Activated T-helper 2 cell treated with anti-CD3 and anti-CD28 coated beads, Interferon-gamma antibody, Interleukin-2, Interleukin-4, amounts not matched to agents 10 μg/mL and 5 μg/mL and 100 μg/mL, durations not matched to agents 14 hours and 24 hours and 36 hours (primary cell): ENCODE measurements around the gene HHAT. TPM values are rescaled to one million over a fixed set of nuclear protein-coding genes. Genes with fewer than 3 reads are reported as not detected.

Experiments used
- DNase-seq: peaks from one replicate; pipeline ENCODE4 v3.0.0; 2021; ENCODE audit warnings: low spot score
- H3K27ac Mint-ChIP-seq: one replicate; pipeline ENCODE4 v1.8.0; 2021; ENCODE audit warnings: mixed read lengths
- H3K27me3 Mint-ChIP-seq: one replicate; pipeline ENCODE4 v1.8.0; 2021; ENCODE audit warnings: low read depth, mixed read lengths
- H3K36me3 Mint-ChIP-seq: one replicate; pipeline ENCODE4 v1.8.0; 2021; ENCODE audit warnings: low read depth, mixed read lengths
- H3K4me1 Mint-ChIP-seq: one replicate; pipeline ENCODE4 v1.8.0; 2021; ENCODE audit warnings: low read depth, mixed read lengths
- H3K4me3 Mint-ChIP-seq: one replicate; pipeline ENCODE4 v1.8.0; 2021; ENCODE audit warnings: low read depth, mild to moderate bottlenecking, moderate library complexity, mixed read lengths
- H3K9me3 Mint-ChIP-seq: one replicate; pipeline ENCODE4 v1.8.0; 2021; ENCODE audit warnings: mixed read lengths
- intact Hi-C: fragments of 100-400 bp; cut with micrococcal nuclease; formaldehyde crosslinking; loops from one replicate; pipeline ENCODE4 v1.15.1; 2023
- total RNA-seq: library from RNA; stranded (reverse); gene quantifications from 2 replicates; pipeline ENCODE4 v1.2.3, GENCODE V29; 2022

Gene HHAT
- total RNA-seq, 1 donor from 2014 or later: 0.43 TPM

DNA sequence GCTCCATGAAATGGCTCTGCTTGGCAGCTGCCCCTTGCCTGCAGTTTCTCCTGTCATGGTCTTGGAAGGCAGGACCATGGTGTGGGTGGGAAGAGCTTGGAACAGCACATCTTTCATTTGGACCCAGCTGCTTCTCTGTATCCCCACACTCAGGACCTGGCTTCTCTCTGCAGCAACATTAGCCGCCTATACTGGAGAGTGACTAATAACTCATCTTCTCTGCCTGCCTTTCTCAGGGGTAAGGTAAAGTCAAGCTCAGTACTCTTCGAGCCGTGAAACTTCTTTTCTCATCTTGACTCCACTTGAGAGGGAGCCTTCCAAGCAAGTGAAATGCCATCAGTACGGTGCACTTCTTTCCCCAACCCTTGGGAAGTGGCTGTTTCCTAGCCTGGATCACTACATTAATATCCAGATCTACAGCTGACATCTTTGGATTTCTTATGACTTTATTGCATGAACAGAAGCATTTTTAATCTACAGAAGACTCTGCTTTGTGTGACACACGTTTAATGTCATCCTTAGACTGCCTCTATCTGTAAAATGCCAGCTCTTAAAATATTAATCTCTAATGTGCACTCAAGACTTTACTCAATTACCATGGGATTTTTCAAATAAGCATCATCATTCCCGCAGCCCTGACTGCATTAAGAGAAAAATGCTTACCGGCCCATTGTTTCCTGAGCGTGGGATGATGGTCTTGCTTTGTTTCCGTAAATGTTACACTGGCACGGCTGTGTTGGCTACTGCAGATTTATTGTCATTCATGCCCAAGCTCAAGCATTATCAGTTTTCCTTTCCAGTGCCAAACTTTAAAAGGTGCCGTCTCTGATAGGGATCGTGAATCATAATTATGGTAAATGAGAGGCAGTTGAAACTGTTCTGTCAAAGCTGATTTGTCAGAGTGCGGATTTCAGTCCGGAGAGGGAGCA, 242.9 kb downstream of the HHAT start:
- no peaks in the 10 kb centered on the region for H3K4me1 Mint-ChIP-seq
- DNase-seq: no peak
- no peaks in the 10 kb centered on the region for H3K36me3 Mint-ChIP-seq
- H3K27me3 Mint-ChIP-seq: peaks cover 1% of the 10 kb centered on the region
- H3K27ac Mint-ChIP-seq: no peak overlapping the region
- H3K4me3 Mint-ChIP-seq: no peak overlapping the region
- no peaks in the 10 kb centered on the region for H3K9me3 Mint-ChIP-seq
- intact Hi-C loops: no loop called here

DNA sequence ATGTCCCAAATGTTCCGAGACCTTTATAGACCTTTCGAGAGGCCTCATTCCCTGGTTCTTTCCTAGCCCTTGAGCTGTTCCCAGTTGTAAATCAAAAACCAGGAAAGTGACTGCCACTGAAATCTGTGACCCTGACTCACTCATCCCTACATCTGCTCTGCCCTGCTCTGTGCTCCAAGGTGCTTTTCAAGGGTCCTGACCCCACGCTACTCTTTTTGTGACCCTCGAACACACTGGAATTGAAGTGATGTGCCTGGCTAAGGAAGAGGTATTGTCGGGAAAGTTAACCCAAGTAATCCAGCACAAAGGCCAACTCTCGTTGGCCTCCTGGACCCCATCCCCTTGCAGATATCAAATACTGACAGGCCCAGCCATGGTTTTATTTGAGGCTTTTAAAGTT, 244.4 kb downstream of the HHAT start:
- no peak for DNase-seq
- peaks cover 5% of the 10 kb centered on the region for H3K9me3 Mint-ChIP-seq
- H3K4me1 Mint-ChIP-seq: no peaks in the 10 kb centered on the region
- H3K27ac Mint-ChIP-seq: no peak overlapping the region
- intact Hi-C loops: no loop called here
- no peaks in the 10 kb centered on the region for H3K36me3 Mint-ChIP-seq
- no peak overlapping the region for H3K4me3 Mint-ChIP-seq
- H3K27me3 Mint-ChIP-seq: peaks cover 2% of the 10 kb centered on the region

DNA sequence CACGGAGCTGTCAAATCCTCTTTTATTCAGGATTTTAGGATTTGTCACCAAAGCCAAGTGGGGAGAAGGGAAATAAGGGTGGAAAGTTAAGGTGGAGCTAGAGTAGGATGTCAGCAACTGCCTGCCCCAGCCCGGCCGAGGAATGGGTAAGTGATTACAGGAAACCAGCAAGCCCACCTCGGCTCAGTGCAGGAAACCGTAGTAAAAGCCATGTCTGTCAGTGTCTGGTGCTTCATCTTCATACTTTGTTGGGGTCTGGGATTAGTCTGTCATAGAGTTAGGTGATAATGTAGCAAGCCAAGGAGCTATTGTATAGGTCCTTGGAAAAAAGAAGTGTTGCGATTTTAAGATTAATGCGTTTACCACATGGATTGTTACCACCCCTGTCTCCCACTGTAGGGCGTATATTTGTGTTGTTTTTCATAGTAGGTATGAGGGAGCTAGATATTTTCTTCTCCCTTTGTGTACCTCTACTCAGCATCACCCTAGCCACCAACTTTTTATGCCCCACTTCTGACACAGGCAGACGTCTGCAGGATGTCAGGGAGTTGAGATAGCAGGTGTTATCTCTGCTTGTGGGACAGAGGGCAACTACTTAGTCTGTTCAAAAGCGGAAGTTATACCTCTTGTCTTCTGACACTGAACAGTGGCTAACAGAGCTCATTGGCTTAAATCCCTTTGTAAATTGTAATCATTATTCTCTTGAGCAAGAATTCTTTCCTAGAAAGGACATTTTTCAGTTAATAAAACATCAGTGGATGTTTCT, 253.7 kb downstream of the HHAT start:
- H3K4me1 Mint-ChIP-seq: no peaks in the 10 kb centered on the region
- no peaks in the 10 kb centered on the region for H3K9me3 Mint-ChIP-seq
- intact Hi-C loops: loop anchor here (5.0 to 10.0 kb wide), 4 partner anchors 138 to 1072 kb away; no protein-coding TSS in a partner anchor
- DNase-seq: no peak
- H3K36me3 Mint-ChIP-seq: no peaks in the 10 kb centered on the region
- no peak overlapping the region for H3K4me3 Mint-ChIP-seq
- H3K27ac Mint-ChIP-seq: no peak overlapping the region
- H3K27me3 Mint-ChIP-seq: peaks cover 17% of the 10 kb centered on the region

DNA sequence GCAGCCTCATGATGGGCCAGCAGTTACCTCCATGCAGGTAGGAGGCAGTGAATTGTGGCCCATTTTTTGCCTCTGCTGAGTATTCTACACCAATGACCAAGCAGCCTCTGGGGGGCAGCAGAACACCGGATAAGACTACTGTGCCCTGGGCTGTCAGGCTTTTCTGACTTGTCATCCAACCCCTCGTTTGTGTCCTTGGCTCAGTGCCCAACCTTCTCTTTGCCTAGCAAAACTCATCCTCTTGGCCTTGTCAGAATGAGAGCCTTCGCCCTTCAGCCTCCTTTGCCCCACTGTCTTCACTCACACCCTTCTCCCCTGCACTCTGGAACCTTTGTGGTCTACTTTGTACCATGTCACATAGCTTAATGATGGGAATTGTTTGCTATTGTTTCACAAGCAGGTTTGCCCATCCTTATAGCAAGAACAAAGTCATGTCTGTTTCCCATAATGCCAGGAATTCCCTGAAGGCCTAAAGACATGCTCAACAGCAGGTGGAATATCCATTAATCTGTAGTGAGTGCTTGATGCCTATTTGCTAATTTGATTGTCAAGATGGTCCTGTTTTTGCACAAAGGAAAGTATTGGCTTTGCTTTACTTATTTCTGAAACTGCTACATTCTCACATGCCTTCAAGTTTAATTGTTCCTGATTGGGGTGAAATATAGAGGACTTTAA, 255.9 kb downstream of the HHAT start:
- Mint-ChIP-seq H3K9me3 (no peaks in the 10 kb centered on the region), H3K4me1 (no peaks in the 10 kb centered on the region), H3K4me3 (no peak overlapping the region), H3K27ac (no peak overlapping the region), H3K36me3 (no peaks in the 10 kb centered on the region), H3K27me3 (peaks cover 10% of the 10 kb centered on the region)
- intact Hi-C loops: loop anchor here (1.0 to 10.0 kb wide), 5 partner anchors 140 to 1070 kb away; no protein-coding TSS in a partner anchor
- DNase-seq: peak; percentile 48

DNA sequence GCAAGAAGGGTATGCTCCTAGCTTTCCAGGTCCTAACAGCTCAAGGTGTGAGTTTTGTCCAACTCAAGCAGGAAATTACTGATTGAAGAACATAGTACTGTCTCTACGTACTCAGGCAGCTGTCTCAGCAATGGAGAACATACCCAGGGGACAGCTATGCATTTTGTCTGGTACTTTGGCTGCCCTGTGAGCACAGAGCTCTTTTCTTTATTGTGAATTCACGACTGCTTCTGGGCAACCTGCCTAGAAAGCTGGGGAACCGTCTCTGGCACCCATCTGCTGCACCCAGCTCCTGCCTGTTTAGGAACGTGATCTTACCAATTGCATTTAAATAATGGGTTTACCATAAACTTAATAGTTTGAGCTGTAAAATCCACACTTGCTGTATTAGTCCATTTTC, 258.1 kb downstream of the HHAT start:
- no peak overlapping the region for H3K27ac Mint-ChIP-seq
- no peaks in the 10 kb centered on the region for H3K4me1 Mint-ChIP-seq
- no peak overlapping the region for H3K4me3 Mint-ChIP-seq
- intact Hi-C loops: loop anchor here (10.0 kb wide), 2 partner anchors 142 to 1068 kb away; no protein-coding TSS in a partner anchor
- no peaks in the 10 kb centered on the region for H3K36me3 Mint-ChIP-seq
- peaks cover 10% of the 10 kb centered on the region for H3K27me3 Mint-ChIP-seq
- DNase-seq: no peak
- no peaks in the 10 kb centered on the region for H3K9me3 Mint-ChIP-seq

DNA sequence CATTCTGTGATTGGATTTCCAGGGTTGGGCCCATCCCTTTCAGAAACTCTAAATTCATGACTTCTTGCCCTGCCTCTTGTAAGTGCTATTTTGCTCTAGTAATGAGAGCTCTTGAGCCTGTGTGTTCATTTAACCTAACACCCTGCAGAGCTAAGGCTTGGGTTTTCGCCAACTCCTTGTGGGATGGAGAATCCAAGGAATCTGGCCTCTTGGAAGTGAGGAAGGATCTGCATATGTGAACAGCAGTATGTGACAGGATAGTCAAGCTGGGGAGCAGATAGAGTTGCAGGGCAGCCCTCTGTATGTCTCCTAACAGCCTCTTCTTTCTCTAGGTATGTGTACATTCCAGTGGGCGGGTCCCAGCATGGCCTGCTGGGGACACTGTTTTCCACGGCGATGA, 258.9 kb downstream of the HHAT start:
- no peaks in the 10 kb centered on the region for H3K4me1 Mint-ChIP-seq
- H3K4me3 Mint-ChIP-seq: no peak overlapping the region
- H3K9me3 Mint-ChIP-seq: no peaks in the 10 kb centered on the region
- peaks cover 4% of the 10 kb centered on the region for H3K27me3 Mint-ChIP-seq
- no peak overlapping the region for H3K27ac Mint-ChIP-seq
- intact Hi-C loops: loop anchor here (10.0 kb wide), 2 partner anchors 143 to 1067 kb away; no protein-coding TSS in a partner anchor
- no peak for DNase-seq
- H3K36me3 Mint-ChIP-seq: no peaks in the 10 kb centered on the region

DNA sequence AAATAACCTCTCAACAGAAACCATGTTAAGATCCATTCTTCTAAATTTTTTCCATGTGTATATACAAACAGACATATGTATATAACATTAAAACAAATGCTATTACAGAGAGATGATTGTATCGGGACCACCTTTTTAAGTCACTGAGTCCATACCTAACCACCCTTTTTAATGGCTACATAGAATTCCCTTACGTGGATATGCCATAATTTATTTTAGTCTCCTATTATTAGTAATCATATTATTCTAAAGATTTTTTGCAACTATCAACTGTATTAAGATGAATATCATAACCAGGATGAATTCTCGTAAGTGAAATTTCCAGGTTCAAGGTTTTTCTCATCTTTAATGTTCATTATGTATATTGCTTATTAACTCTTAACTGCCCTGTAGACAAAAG, 259.7 kb downstream of the HHAT start:
- intact Hi-C loops: loop anchor here (10.0 kb wide), 2 partner anchors 144 to 1066 kb away; no protein-coding TSS in a partner anchor
- peaks cover 7% of the 10 kb centered on the region for H3K27me3 Mint-ChIP-seq
- no peak overlapping the region for H3K27ac Mint-ChIP-seq
- DNase-seq: no peak
- H3K4me3 Mint-ChIP-seq: no peak overlapping the region
- H3K36me3 Mint-ChIP-seq: no peaks in the 10 kb centered on the region
- H3K4me1 Mint-ChIP-seq: no peaks in the 10 kb centered on the region
- no peaks in the 10 kb centered on the region for H3K9me3 Mint-ChIP-seq

DNA sequence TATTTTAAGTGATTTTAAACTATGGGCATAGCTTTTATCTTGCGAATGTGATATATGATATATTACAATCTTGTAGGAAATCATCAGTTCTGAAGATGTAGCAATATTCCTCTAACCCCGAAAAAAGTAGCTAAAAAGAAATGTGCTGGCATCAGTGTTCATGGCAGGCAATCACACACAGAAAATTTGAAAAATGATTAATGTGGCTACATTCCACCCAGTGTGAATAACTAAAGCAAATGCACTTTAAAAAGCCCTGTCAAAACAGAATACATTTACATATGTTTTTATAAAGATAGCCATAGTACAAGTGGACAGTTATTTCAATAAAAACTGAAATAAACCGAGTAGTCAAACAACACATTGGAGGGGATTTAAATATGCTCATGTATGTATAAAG, 260.2 kb downstream of the HHAT start:
- Mint-ChIP-seq H3K4me3 (no peak overlapping the region), H3K27me3 (peaks cover 5% of the 10 kb centered on the region), H3K4me1 (no peaks in the 10 kb centered on the region), H3K27ac (no peak overlapping the region), H3K36me3 (no peaks in the 10 kb centered on the region), H3K9me3 (no peaks in the 10 kb centered on the region)
- no peak for DNase-seq
- intact Hi-C loops: loop anchor here (10.0 kb wide), 2 partner anchors 144 to 1066 kb away; no protein-coding TSS in a partner anchor

DNA sequence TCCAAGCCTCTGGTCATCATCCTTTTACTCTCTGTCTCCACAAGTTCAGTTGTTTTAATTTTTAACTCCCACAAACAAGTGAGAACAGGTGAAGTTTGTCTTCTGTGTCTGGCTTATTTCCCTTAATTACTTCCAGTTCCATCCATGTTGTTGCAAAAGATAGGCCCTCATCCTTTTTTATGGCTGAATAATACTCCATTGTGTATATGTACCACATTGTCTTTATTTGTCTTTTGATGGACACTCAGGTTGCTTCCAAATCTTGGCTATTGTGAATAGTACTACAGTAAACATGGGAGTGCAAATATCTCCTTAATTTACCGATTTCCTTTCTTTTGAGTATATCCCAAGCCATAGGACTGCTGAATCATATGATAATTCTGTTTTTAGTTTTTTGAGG, 262.5 kb downstream of the HHAT start:
- Mint-ChIP-seq H3K36me3 (no peaks in the 10 kb centered on the region), H3K27me3 (peaks cover 5% of the 10 kb centered on the region), H3K27ac (no peak overlapping the region), H3K4me3 (no peak overlapping the region), H3K9me3 (no peaks in the 10 kb centered on the region), H3K4me1 (no peaks in the 10 kb centered on the region)
- DNase-seq: no peak
- intact Hi-C loops: no loop called here

DNA sequence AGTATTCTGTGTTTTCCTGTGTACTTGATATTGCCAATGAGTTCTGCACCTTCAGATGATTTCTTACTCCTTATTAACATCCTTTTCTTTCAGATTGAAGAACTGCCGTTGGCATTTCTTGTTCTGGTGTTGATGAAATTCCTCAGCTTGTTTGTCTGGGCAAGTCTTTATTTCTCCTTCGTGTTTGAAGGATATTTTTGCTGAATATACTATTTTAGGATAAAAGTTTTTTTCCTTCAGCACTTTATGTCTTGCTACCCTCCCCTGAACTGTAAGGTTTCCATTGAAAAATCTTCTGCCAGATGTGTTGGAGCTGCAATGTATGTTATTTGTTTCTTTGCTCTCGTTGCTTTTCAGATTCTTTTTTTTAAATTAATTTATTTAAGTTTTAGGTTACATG, 265.9 kb downstream of the HHAT start:
- Mint-ChIP-seq H3K4me1 (no peaks in the 10 kb centered on the region), H3K9me3 (no peaks in the 10 kb centered on the region), H3K4me3 (no peak overlapping the region), H3K27ac (no peak overlapping the region), H3K27me3 (peaks cover 10% of the 10 kb centered on the region), H3K36me3 (no peaks in the 10 kb centered on the region)
- DNase-seq: no peak
- intact Hi-C loops: no loop called here

DNA sequence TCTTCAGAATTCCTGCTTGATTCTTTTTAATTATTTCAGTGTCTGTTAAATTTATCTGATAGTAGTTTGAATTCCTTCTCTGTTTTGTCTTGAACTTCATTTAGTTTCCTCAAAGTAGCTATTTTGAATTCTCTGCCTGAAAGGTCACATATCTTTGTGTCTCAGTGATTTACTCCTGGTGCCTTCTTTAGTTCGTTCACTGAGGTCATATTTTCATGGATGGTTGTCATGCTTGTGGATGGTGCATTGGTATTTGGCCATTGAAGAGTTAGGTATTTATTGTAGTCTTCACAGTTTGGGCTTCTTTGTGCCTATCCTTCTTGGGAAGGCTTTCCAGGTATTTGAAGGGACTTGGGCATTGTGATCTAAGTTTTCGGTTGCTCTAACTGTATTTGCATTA, 267.9 kb downstream of the HHAT start:
- Mint-ChIP-seq H3K4me1 (no peaks in the 10 kb centered on the region), H3K27ac (no peak overlapping the region), H3K4me3 (no peak overlapping the region), H3K9me3 (no peaks in the 10 kb centered on the region), H3K36me3 (no peaks in the 10 kb centered on the region), H3K27me3 (peaks cover 11% of the 10 kb centered on the region)
- no peak for DNase-seq
- intact Hi-C loops: no loop called here

DNA sequence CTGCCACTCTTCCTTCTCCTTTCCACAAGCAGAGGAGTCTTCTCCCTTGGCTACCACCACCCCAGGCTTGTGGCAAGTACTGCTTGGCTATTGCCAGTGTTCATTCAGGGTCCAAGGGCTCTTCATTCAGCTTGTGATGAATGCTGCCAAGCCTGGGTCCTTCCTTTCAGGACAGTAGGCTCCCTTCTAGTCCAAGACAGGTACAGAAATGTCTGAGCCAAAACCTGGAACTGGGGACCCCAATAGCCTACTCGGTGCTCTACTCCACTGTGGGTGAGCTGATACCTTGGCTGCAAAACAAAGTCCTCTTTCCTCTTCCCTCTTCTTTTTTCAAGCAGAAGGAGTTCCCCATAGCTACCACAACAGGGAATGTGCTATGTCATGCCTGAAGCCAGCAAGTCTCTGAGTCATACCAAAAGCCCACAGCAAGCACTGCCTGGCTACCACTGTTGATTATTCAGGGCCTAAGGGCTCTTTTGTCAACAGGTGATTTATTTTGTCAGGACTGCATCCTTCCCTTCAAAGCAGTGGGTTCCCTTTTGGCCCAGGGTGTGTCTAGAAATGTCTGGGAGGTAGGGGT, 268.9 kb downstream of the HHAT start:
- intact Hi-C loops: no loop called here
- H3K27ac Mint-ChIP-seq: no peak overlapping the region

More for the DNA sequence above, 268.9 kb downstream of the HHAT start:
- DNase-seq: no peak
- Mint-ChIP-seq H3K4me3 (no peak overlapping the region), H3K36me3 (no peaks in the 10 kb centered on the region), H3K9me3 (no peaks in the 10 kb centered on the region), H3K4me1 (no peaks in the 10 kb centered on the region), H3K27me3 (peaks cover 14% of the 10 kb centered on the region)
